Thyroid gland (tissue), 4 donors: ENCODE data around the gene COL19A1. TPM values are rescaled to one million over a fixed set of nuclear protein-coding genes. Genes with fewer than 3 reads are reported as not detected.

Source experiments
- DNase-seq, 2 donors: peaks; one replicate each; pipeline ENCODE4 v3.0.0-alpha.2; 2019
- H3K27ac ChIP-seq, 3 donors: fragments of 200-600 bp; sonication (generic); 1 replicate in 2 of 3; 2 replicates in 1 of 3; pipeline ENCODE4 v1.5.1; 2016 to 2019; ENCODE audit warnings: mild to moderate bottlenecking in 1 of 3, moderate library complexity in 1 of 3
- H3K27me3 ChIP-seq: fragments of 200-600 bp; sonication (generic); one replicate; pipeline ENCODE4 v1.5.1; 2019
- H3K36me3 ChIP-seq, 2 donors: fragments of 200-600 bp; sonication (generic); one replicate each; pipeline ENCODE4 v1.5.1; 2016 to 2019
- H3K4me1 ChIP-seq, 2 donors: fragments of 200-600 bp; sonication (generic); one replicate each; pipeline ENCODE4 v1.5.1; 2017 to 2019
- H3K4me3 ChIP-seq, 3 donors: fragments of 200-600 bp; sonication (generic); replicated peaks in 1 of 3; 1 replicate in 2 of 3; 2 replicates in 1 of 3; pipeline ENCODE4 v1.5.1; 2016; ENCODE audit warnings: mild to moderate bottlenecking in 1 of 3
- H3K9me3 ChIP-seq: fragments of 200-600 bp; sonication (generic); one replicate; pipeline ENCODE4 v1.5.1; 2017
- POLR2A ChIP-seq, 2 donors: fragments of 450-650 bp; IDR thresholded peaks; one replicate each; pipeline ENCODE4 v1.6.1; 2017; ENCODE audit warnings: antibody characterized with exemption in 2 of 2, mild to moderate bottlenecking in 2 of 2, moderate library complexity in 1 of 2
- WGBS, 2 donors: methylation state at CpG; one replicate each; pipeline ENCODE4 v1.1.5; 2017; 5-methylcytosine and 5-hydroxymethylcytosine counted together
- intact Hi-C: fragments of 100-400 bp; cut with DNase I; formaldehyde crosslinking; loops from one replicate; pipeline ENCODE4 v1.15.1; 2023
- total RNA-seq, 4 donors: library from RNA; depleted of rRNA; stranded (reverse); fragments of >200 nt; gene quantifications; one replicate each; pipeline ENCODE4 v1.2.3, GENCODE V29; 2016
- TF ChIP-seq, protein P1 (sequence below), 6 experiments: fragments of 200-600 bp in 3 of 6; fragments of 450-650 bp in 3 of 6; sonication (generic) in 3 of 6; IDR thresholded peaks; one replicate each; pipeline ENCODE4 v1.5.1; 2016 to 2019; ENCODE audit warnings: antibody characterized with exemption in 6 of 6, mild to moderate bottlenecking in 2 of 6, inconsistent platforms in 1 of 6, moderate library complexity in 1 of 6

Gene COL19A1
- total RNA-seq, 4 donors from 2014 or later: not detected

DNA sequence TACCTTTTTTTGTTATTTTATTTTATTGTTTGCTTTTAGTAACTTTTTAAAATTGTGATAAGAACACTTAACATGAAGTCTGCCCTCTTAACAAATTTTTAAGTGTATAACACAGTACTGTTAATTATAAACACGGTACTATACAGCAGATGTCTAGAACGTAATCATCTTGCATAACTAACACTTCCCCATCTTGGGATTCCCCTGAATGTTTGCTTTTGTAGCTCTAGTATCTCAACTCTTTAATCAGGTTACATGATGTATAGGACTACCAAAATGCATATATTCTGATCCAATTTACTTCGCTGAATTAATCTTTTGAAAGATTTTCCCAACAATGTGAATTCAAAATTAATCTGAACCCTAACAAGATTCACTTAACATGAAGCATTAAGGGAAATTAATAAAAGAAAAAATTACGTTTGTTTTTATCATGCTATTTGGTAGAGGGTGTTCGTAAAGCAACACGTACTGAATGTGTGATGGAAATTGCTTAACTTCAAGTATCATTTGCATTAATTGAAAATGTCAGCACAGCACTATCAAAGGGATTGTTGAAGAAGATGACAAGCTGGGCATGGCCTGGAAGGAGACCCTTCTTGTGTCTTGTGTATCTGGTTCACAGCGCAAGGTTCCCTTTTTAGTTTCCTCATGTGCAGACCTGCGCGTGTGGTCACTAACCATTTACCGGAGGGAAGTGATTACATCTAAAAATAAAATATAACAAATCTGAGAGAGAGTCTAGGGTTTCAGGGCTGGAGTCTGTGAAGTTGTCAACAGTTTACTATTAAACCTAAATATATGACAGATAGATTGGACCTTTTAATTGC lies 15.2 kb downstream of the COL19A1 start:
- no peak for DNase-seq
- H3K27ac ChIP-seq: no peak overlapping the region
- TF ChIP-seq, protein P1, sequence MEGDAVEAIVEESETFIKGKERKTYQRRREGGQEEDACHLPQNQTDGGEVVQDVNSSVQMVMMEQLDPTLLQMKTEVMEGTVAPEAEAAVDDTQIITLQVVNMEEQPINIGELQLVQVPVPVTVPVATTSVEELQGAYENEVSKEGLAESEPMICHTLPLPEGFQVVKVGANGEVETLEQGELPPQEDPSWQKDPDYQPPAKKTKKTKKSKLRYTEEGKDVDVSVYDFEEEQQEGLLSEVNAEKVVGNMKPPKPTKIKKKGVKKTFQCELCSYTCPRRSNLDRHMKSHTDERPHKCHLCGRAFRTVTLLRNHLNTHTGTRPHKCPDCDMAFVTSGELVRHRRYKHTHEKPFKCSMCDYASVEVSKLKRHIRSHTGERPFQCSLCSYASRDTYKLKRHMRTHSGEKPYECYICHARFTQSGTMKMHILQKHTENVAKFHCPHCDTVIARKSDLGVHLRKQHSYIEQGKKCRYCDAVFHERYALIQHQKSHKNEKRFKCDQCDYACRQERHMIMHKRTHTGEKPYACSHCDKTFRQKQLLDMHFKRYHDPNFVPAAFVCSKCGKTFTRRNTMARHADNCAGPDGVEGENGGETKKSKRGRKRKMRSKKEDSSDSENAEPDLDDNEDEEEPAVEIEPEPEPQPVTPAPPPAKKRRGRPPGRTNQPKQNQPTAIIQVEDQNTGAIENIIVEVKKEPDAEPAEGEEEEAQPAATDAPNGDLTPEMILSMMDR (IDR thresholded peaks at IDR 0.05): no peak
- no peak for TF ChIP-seq POLR2A (IDR thresholded peaks at IDR 0.05)
- H3K4me1 ChIP-seq: no peaks in the 10 kb centered on the region
- H3K36me3 ChIP-seq: no peaks in the 10 kb centered on the region
- H3K27me3 ChIP-seq: no peaks in the 10 kb centered on the region
- H3K4me3 ChIP-seq: no peak overlapping the region
- WGBS, 2 donors: 87 to 93% methylated on average over 10 of the region's 10 CpGs
- H3K9me3 ChIP-seq: no peaks in the 10 kb centered on the region
- intact Hi-C loops: no loop called here

GRCh38 chr6:69883551-69883950 lies 17.2 kb downstream of the COL19A1 start:
- H3K36me3 ChIP-seq: no peaks in the 10 kb centered on the region
- H3K4me1 ChIP-seq: no peaks in the 10 kb centered on the region
- H3K9me3 ChIP-seq: no peaks in the 10 kb centered on the region
- no peak overlapping the region for H3K27ac ChIP-seq
- intact Hi-C loops: no loop called here
- 74 to 84% methylated on average over 4 of the region's 4 CpGs for WGBS, 2 donors
- no peak overlapping the region for H3K4me3 ChIP-seq
- H3K27me3 ChIP-seq: no peaks in the 10 kb centered on the region
- TF ChIP-seq POLR2A (IDR thresholded peaks at IDR 0.05): no peak
- TF ChIP-seq, protein P1 (IDR thresholded peaks at IDR 0.05): no peak
- no peak for DNase-seq

- H3K27ac ChIP-seq: no peak overlapping the region
- H3K27me3 ChIP-seq: no peaks in the 10 kb centered on the region
- H3K9me3 ChIP-seq: no peaks in the 10 kb centered on the region
- no peak for TF ChIP-seq POLR2A (IDR thresholded peaks at IDR 0.05)
- TF ChIP-seq, protein P1 (IDR thresholded peaks at IDR 0.05): no peak
- no peaks in the 10 kb centered on the region for H3K4me1 ChIP-seq
- H3K36me3 ChIP-seq: no peaks in the 10 kb centered on the region
- intact Hi-C loops: no loop called here
- no peak overlapping the region for H3K4me3 ChIP-seq
- 88 to 94% methylated on average over 2 of the region's 2 CpGs for WGBS, 2 donors
- DNase-seq: no peak
Measured at GRCh38 chr6:69884231-69884630, 17.9 kb downstream of the COL19A1 start.

DNA sequence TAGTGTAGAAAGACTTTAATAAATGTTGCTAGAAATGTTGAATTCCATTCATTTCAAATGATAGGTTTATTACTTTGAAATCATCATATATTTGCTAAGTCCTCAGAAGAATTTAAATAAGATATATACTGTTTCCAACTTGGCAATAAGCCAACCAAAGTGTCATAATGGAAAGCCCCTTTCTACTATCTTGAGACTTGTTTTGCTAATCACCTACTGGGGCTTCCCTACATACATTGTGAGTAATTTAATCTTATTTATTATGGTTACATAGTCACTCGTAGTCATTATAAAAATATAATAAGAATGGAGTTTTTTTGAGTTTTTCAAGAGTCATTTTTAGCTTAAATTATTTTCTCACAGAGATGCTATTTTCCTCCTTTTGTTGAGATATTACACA lies 20.7 kb downstream of the COL19A1 start:
- DNase-seq: no peak
- WGBS, 2 donors: 67 to 80% methylated on average over 1 of the region's 1 CpG
- Histone ChIP-seq H3K4me1 (no peaks in the 10 kb centered on the region), H3K4me3 (no peak overlapping the region), H3K36me3 (no peaks in the 10 kb centered on the region), H3K9me3 (no peaks in the 10 kb centered on the region), H3K27ac (no peak overlapping the region), H3K27me3 (no peaks in the 10 kb centered on the region)
- intact Hi-C loops: no loop called here
- TF ChIP-seq, protein P1 (IDR thresholded peaks at IDR 0.05): no peak
- no peak for TF ChIP-seq POLR2A (IDR thresholded peaks at IDR 0.05)

GRCh38 chr6:69887714-69888345 lies 21.5 kb downstream of the COL19A1 start:
- H3K9me3 ChIP-seq: no peaks in the 10 kb centered on the region
- WGBS, 2 donors: 90 to 93% methylated on average over 5 of the region's 5 CpGs
- H3K4me1 ChIP-seq: no peaks in the 10 kb centered on the region
- H3K36me3 ChIP-seq: no peaks in the 10 kb centered on the region
- intact Hi-C loops: no loop called here
- TF ChIP-seq POLR2A (IDR thresholded peaks at IDR 0.05): no peak
- TF ChIP-seq, protein P1 (IDR thresholded peaks at IDR 0.05): no peak
- no peak for DNase-seq
- no peaks in the 10 kb centered on the region for H3K27me3 ChIP-seq
- H3K27ac ChIP-seq: no peak overlapping the region
- no peak overlapping the region for H3K4me3 ChIP-seq
